GM12878 (cell line): Measurements from ENCODE around the gene AGBL4. TPM values are rescaled to one million over a fixed set of nuclear protein-coding genes. Genes with fewer than 3 reads are reported as not detected.

ENCODE experiments used
- ATAC-seq: fragments of 200-7000 bp; cut with Tn5 transposase; 3 replicates; pipeline ENCODE4 v1.9.1; 2020; ENCODE audit warnings: mild to moderate bottlenecking, moderate library complexity
- BruUV-seq: library from RNA; stranded (reverse); fragments of 400-500 nt; replicated peaks from 2 replicates; lab custom pipeline; 2021; lab: Mats Ljungman, UMichigan
- CTCF ChIA-PET: fragments of 300-600 bp; sonication (Branson Sonifier 250); formaldehyde crosslinking; extraction: SDS; loops from one replicate; lab custom pipeline; 2021; ENCODE audit warnings: inconsistent platforms; lab: Yijun Ruan, JAX
- POLR2A ChIA-PET: fragments of 350-600 bp; formaldehyde crosslinking; extraction: SDS; loops from one replicate; lab custom pipeline; 2021; ENCODE audit warnings: inconsistent platforms; lab: Charles Lee
- RAD21 ChIA-PET: fragments of 300-600 bp; sonication (Branson Sonifier 250); formaldehyde crosslinking; loops from one replicate; lab custom pipeline; 2023; ENCODE audit warnings: antibody characterized with exemption; ENCODE audit not compliant: unreplicated experiment; lab: Charles Lee
- SMC1A ChIA-PET: fragments of 300-600 bp; sonication (Branson Sonifier 250); formaldehyde crosslinking; loops from one replicate; lab custom pipeline; 2023; ENCODE audit not compliant: unreplicated experiment, uncharacterized antibody; lab: Charles Lee
- DNase-seq: peaks from one replicate; pipeline ENCODE4 v3.0.0-alpha.2; 2011; ENCODE audit warnings: low read depth, low spot score
- FAIRE-seq: peaks from 3 replicates; lab custom pipeline; 2011; peaks lifted over from hg19 to GRCh38; lab: Jason Lieb, UNC
- H2AFZ ChIP-seq: 2 replicates; pipeline ENCODE4 v1.6.0; 2011; ENCODE audit warnings: low read depth, low read length, control low read depth; ENCODE audit not compliant: control insufficient read depth
- H3K27ac ChIP-seq: 2 replicates; pipeline ENCODE4 v1.5.1; 2011; ENCODE audit warnings: control low read depth; ENCODE audit not compliant: control insufficient read depth, insufficient read depth
- H3K27me3 ChIP-seq, 2 experiments: replicated peaks in 1 of 2; 2 replicates each; pipeline versions ENCODE4 v1.6.0 to v1.6.1; 2011; ENCODE audit warnings: low read length in 1 of 2; ENCODE audit not compliant: control insufficient read depth in 2 of 2, insufficient read depth in 2 of 2
- H3K36me3 ChIP-seq, 2 experiments: 2 replicates each; pipeline ENCODE4 v1.5.1; 2011; ENCODE audit warnings: low read length in 1 of 2; ENCODE audit not compliant: control insufficient read depth in 2 of 2, insufficient read depth in 2 of 2
- H3K4me1 ChIP-seq: 2 replicates; pipeline ENCODE4 v1.6.1; 2011; ENCODE audit warnings: mild to moderate bottlenecking, low read length, moderate library complexity, mixed read lengths; ENCODE audit not compliant: control insufficient read depth, insufficient read depth
- H3K4me2 ChIP-seq: 2 replicates; pipeline ENCODE4 v1.6.0; 2011; ENCODE audit warnings: control low read depth; ENCODE audit not compliant: control insufficient read depth, insufficient read depth
- H3K4me3 ChIP-seq: fragments of 200-600 bp; sonication (generic); 2 replicates; pipeline ENCODE4 v1.5.1; 2016
- H3K79me2 ChIP-seq: 2 replicates; pipeline ENCODE4 v1.6.0; 2011; ENCODE audit warnings: low read length; ENCODE audit not compliant: control insufficient read depth, insufficient read depth
- H3K9ac ChIP-seq: 2 replicates; pipeline ENCODE4 v1.8.0; 2011; ENCODE audit warnings: low read length, control low read depth, mixed read lengths; ENCODE audit not compliant: control insufficient read depth, insufficient read depth
- H3K9me3 ChIP-seq: replicated peaks from 3 replicates; pipeline ENCODE4 v1.5.1; 2011; ENCODE audit warnings: mild to moderate bottlenecking, low read length; ENCODE audit not compliant: control insufficient read depth, insufficient read depth
- H4K20me1 ChIP-seq: 2 replicates; pipeline ENCODE4 v1.6.0; 2011; ENCODE audit not compliant: control insufficient read depth, insufficient read depth
- ETV6 ChIP-seq, 2 experiments: fragments of 450-650 bp in 1 of 2; IDR thresholded peaks in 1 of 2; conservative IDR thresholded peaks in 1 of 2; 2 replicates each; pipeline ENCODE4 v1.6.1; 2014; ENCODE audit warnings: antibody characterized with exemption in 1 of 2, borderline replicate concordance in 1 of 2, low read depth in 1 of 2, mild to moderate bottlenecking in 1 of 2, moderate library complexity in 1 of 2
- HDAC2 ChIP-seq: fragments of 200-600 bp; sonication (generic); IDR thresholded peaks from 2 replicates; pipeline ENCODE4 v1.6.1; 2017
- LARP7 ChIP-seq: fragments of 450-650 bp; IDR thresholded peaks from 2 replicates; pipeline ENCODE4 v1.6.1; 2017; ENCODE audit warnings: mild to moderate bottlenecking
- NFIC ChIP-seq: IDR thresholded peaks from 2 replicates; pipeline ENCODE4 v1.6.1; 2012; ENCODE audit warnings: low read depth, mild to moderate bottlenecking, inconsistent platforms, low read length, moderate library complexity
- NFYB ChIP-seq: IDR thresholded peaks from 2 replicates; pipeline ENCODE4 v1.6.1; 2011; ENCODE audit warnings: low read depth, mild to moderate bottlenecking, low read length, improper control_type of control experiment, moderate library complexity; ENCODE audit not compliant: insufficient read depth
- PBX3 ChIP-seq: IDR thresholded peaks from 2 replicates; pipeline ENCODE4 v1.6.1; 2011; ENCODE audit warnings: mild to moderate bottlenecking, low read depth, low read length, moderate library complexity; ENCODE audit not compliant: insufficient replicate concordance
- POU2F2 ChIP-seq: IDR thresholded peaks from 3 replicates; pipeline ENCODE4 v1.6.1; 2011; ENCODE audit warnings: low read depth, mild to moderate bottlenecking, low read length, borderline replicate concordance
- SPI1 ChIP-seq: IDR thresholded peaks from 2 replicates; pipeline ENCODE4 v1.6.1; 2011; ENCODE audit warnings: low read depth, mild to moderate bottlenecking, low read length, moderate library complexity, borderline replicate concordance; ENCODE audit not compliant: insufficient read depth
- TBL1XR1 ChIP-seq: IDR thresholded peaks from 2 replicates; pipeline ENCODE4 v1.6.1; 2012; ENCODE audit warnings: low read depth, low read length, improper control_type of control experiment
- TCF3 ChIP-seq: IDR thresholded peaks from 2 replicates; pipeline ENCODE4 v1.6.1; 2012; ENCODE audit warnings: low read depth, mild to moderate bottlenecking, low read length, borderline replicate concordance; ENCODE audit not compliant: insufficient read depth
- USF2 ChIP-seq: IDR thresholded peaks from 2 replicates; pipeline ENCODE4 v1.6.1; 2011; ENCODE audit warnings: low read depth, low read length, improper control_type of control experiment, borderline replicate concordance
- YBX1 ChIP-seq: fragments of 450-650 bp; IDR thresholded peaks from 2 replicates; pipeline ENCODE4 v1.6.1; 2016; ENCODE audit warnings: antibody characterized with exemption
- ZBTB11 ChIP-seq: fragments of 450-650 bp; formaldehyde crosslinking; IDR thresholded peaks from 2 replicates; pipeline ENCODE4 v1.5.0; 2022; ENCODE audit warnings: mild to moderate bottlenecking, missing genetic modification characterization
- ZNF24 ChIP-seq: fragments of 450-650 bp; IDR thresholded peaks from 2 replicates; pipeline ENCODE4 v1.6.1; 2017; ENCODE audit warnings: antibody characterized with exemption, mild to moderate bottlenecking
- ZNF274 ChIP-seq: IDR thresholded peaks from one replicate; pipeline ENCODE4 v1.8.0; 2011; ENCODE audit not compliant: insufficient read length, insufficient read depth
- WGBS: methylation state at CpG from one replicate; pipeline ENCODE4 v1.1.6; 2016; ENCODE audit warnings: low lambda C conversion rate; ENCODE audit not compliant: insufficient replicate concordance, insufficient coverage; ENCODE audit errors: missing lambda C conversion rate; 5-methylcytosine and 5-hydroxymethylcytosine counted together
- in situ Hi-C: fragments of 300-500 bp; cut with MboI; formaldehyde crosslinking; loops from 9 replicates; pipeline ENCODE4 v1.14.3; 2018; ENCODE audit warnings: mixed read lengths
- intact Hi-C: fragments of 100-400 bp; cut with micrococcal nuclease; formaldehyde crosslinking; loops from one replicate; pipeline ENCODE4 v1.14.2; 2022; ENCODE audit not compliant: unreplicated experiment
- polyA plus RNA-seq, 11 experiments: library from polyadenylated mRNA; depleted of rRNA in 4 of 11; unstranded in 6 of 11; stranded (reverse) in 5 of 11; fragments of >200 nt; fragmentation: Nextera tagmentation in 4 of 11; fragmentation: Illumina TruSeq in 1 of 11; extraction: Ambion mirVana in 4 of 11; extraction: Trizol in 1 of 11; gene quantifications; 1 replicate in 1 of 11; 2 replicates in 10 of 11; pipeline versions ENCODE4 v1.2.1 to v1.2.3, GENCODE V29; 2011 to 2016; ENCODE audit warnings: inconsistent platforms in 2 of 11, missing spikeins in 2 of 11, low read depth in 1 of 11
- total RNA-seq, 4 experiments: library from RNA; depleted of rRNA in 3 of 4; stranded (reverse); fragments of >200 nt in 3 of 4; fragmentation: Illumina TruSeq in 1 of 4; extraction: Trizol in 1 of 4; gene quantifications; 2 replicates each; pipeline versions ENCODE4 v1.2.1 to v1.2.3, GENCODE V29; 2013 to 2021

Gene AGBL4
- total and polyA plus RNA-seq, 10 of the 15 experiments (the other 5 are each of a cell fraction or from before 2014, with no cell fraction given): 0.31 TPM; not detected in 9

GRCh38 chr1:48725341-48726046, 1298.3 kb downstream of the AGBL4 start:
- no peak for FAIRE-seq
- 56% methylated on average over 5 of the region's 5 CpGs for WGBS

More at GRCh38 chr1:48725341-48726046, 1298.3 kb downstream of the AGBL4 start:
- no TSS peak for BruUV-seq
- no peak overlapping the region for H3K4me2 ChIP-seq
- no peaks in the 10 kb centered on the region for H4K20me1 ChIP-seq
- in situ Hi-C loops: no loop called here
- ChIA-PET SMC1A (no interaction called here), RAD21 (no interaction called here), CTCF (no interaction called here), POLR2A (no interaction called here)
- peaks cover 0 to 3% of the 10 kb centered on the region in 2 experiments; a peak in 2 of 4 replicates for H3K27me3 ChIP-seq
- ATAC-seq: no peak
- no peak overlapping the region for H3K4me3 ChIP-seq
- no peak for DNase-seq
- H3K36me3 ChIP-seq: no peaks in the 10 kb centered on the region
- peaks cover 4% of the 10 kb centered on the region for H3K4me1 ChIP-seq
- no peak overlapping the region for H3K9ac ChIP-seq
- no peaks in the 10 kb centered on the region for H3K79me2 ChIP-seq
- no peak overlapping the region for H3K27ac ChIP-seq
- no peaks in the 10 kb centered on the region for H3K9me3 ChIP-seq
- TF ChIP-seq ZNF274 (no peak), TCF3 (no peak), ZNF24 (no peak), TBL1XR1 (no peak), ETV6 (conservative IDR thresholded peaks at IDR 0.05 in 1 of 2, IDR thresholded peaks at IDR 0.05 in 1 of 2; ENCODE audit: borderline replicate concordance in 1 of 2, low read depth in 1 of 2) (no peak), POU2F2 (no peak), PBX3 (no peak), HDAC2 (no peak), SPI1 (no peak), YBX1 (no peak), LARP7 (no peak), USF2 (no peak), ZBTB11 (CRISPR knock-in tag) (no peak), NFYB (no peak), NFIC (no peak)
- intact Hi-C loops: no loop called here
- H2AFZ ChIP-seq: no peak overlapping the region
